GM18498 (cell line): ENCODE results near the gene CTSW.
A peak's percentile ranks its signal among the peaks of the same experiment; 100 is the strongest.

Experiments
- ATAC-seq: cut with Tn5 transposase; IDR thresholded peaks from one replicate; pipeline ENCODE4 v1.9.1; 2021; ENCODE audit warnings: mild to moderate bottlenecking, moderate library complexity; ENCODE audit not compliant: unreplicated experiment

CTSW gene

GRCh38 chr11:65867284-65868071 is 12.2 kb upstream of the CTSW start:
- no peak for ATAC-seq

- ATAC-seq = no peak
Observed at GRCh38 chr11:65868076-65868667, 11.5 kb upstream of the CTSW start.

GRCh38 chr11:65868907-65869306 is 10.7 kb upstream of the CTSW start:
- no peak for ATAC-seq

GRCh38 chr11:65869643-65870306 is 9.9 kb upstream of the CTSW start:
- ATAC-seq = no peak

- no peak for ATAC-seq
Observed at GRCh38 chr11:65870307-65870658, 9.4 kb upstream of the CTSW start.

GRCh38 chr11:65870706-65871681 is 8.6 kb upstream of the CTSW start:
- no peak for ATAC-seq

GRCh38 chr11:65871811-65872548 is 7.7 kb upstream of the CTSW start:
- ATAC-seq = no peak

GRCh38 chr11:65872586-65873317 is 6.9 kb upstream of the CTSW start, which contains the start of gene EFEMP2:
TSS of gene EFEMP2 (minus strand) at chr11:65872800. CDS start at chr11:65872354, 446 bp downstream.
- no peak for ATAC-seq

- peak; percentile 86 for ATAC-seq
Observed at GRCh38 chr11:65873318-65874156, 6.1 kb upstream of the CTSW start.

- ATAC-seq = no peak
Observed at GRCh38 chr11:65880027-65880426, 390 bp downstream of the CTSW start.

- no peak for ATAC-seq
Observed at GRCh38 chr11:65880844-65881421, 1.3 kb downstream of the CTSW start.

GRCh38 chr11:65882120-65883057 is 2.8 kb downstream of the CTSW start:
- no peak for ATAC-seq

GRCh38 chr11:65883058-65883761 is 3.6 kb downstream of the CTSW start:
- ATAC-seq = no peak

GRCh38 chr11:65883786-65884715 is 4.4 kb downstream of the CTSW start:
- ATAC-seq = no peak

- ATAC-seq = peak; percentile 31
Observed at GRCh38 chr11:65884716-65885092, 5.1 kb downstream of the CTSW start.
